Chondrocyte (in vitro differentiated cells): ENCODE results near the gene GADL1. TPM values are rescaled to one million over a fixed set of nuclear protein-coding genes. Genes with fewer than 3 reads are reported as not detected.

ENCODE experiments used
- DNase-seq: peaks from one replicate; pipeline ENCODE4 v3.0.0; 2021; ENCODE audit warnings: mixed read lengths, low spot score
- H3K27ac Mint-ChIP-seq: one replicate; pipeline ENCODE4 v1.8.0; 2021; ENCODE audit warnings: mild to moderate bottlenecking, moderate library complexity, mixed read lengths; ENCODE audit not compliant: unreplicated experiment
- H3K27me3 Mint-ChIP-seq: 2 replicates; pipeline ENCODE4 v1.8.0; 2021; ENCODE audit warnings: low read depth, mixed read lengths
- H3K36me3 Mint-ChIP-seq: 2 replicates; pipeline ENCODE4 v1.8.0; 2021; ENCODE audit warnings: low read depth, mixed read lengths
- H3K4me1 Mint-ChIP-seq: 2 replicates; pipeline ENCODE4 v1.8.0; 2021; ENCODE audit warnings: low read depth, mild to moderate bottlenecking, mixed read lengths
- H3K4me3 Mint-ChIP-seq: one replicate; pipeline ENCODE4 v1.8.0; 2021; ENCODE audit warnings: mild to moderate bottlenecking, moderate library complexity, mixed read lengths; ENCODE audit not compliant: unreplicated experiment
- H3K9me3 Mint-ChIP-seq: 2 replicates; pipeline ENCODE4 v1.8.0; 2021; ENCODE audit warnings: low read depth, mixed read lengths
- total RNA-seq: library from RNA; stranded (reverse); gene quantifications from 3 replicates; pipeline ENCODE4 v1.2.1, GENCODE V29; 2021
- TF ChIP-seq, protein P1 (sequence below): fragments of 200-600 bp; sonication (generic); IDR thresholded peaks from 2 replicates; pipeline ENCODE4 v1.5.0; 2021; ENCODE audit warnings: antibody characterized with exemption, mild to moderate bottlenecking, moderate library complexity

Gene GADL1
- total RNA-seq, 1 donor from 2014 or later: not detected

DNA sequence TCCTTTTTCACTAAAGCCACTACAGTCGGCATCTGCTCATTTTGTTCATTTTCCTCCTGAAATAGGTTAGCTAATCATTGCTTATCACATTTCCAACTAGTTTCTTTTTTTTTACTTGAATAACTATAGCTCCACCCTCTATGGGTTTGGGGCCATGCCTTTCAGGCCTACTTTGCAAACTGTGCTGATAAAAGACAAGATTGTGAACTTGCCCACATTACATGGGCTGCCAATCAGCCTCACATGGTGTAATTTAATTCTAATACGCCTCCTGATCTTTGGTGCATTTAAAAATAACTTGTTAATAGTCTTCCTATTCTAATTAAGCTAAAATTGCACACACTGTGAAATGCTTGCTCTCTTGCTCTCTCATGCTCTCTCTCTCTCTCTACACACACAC is 197.6 kb downstream of the GADL1 start:
- TF ChIP-seq, protein P1, sequence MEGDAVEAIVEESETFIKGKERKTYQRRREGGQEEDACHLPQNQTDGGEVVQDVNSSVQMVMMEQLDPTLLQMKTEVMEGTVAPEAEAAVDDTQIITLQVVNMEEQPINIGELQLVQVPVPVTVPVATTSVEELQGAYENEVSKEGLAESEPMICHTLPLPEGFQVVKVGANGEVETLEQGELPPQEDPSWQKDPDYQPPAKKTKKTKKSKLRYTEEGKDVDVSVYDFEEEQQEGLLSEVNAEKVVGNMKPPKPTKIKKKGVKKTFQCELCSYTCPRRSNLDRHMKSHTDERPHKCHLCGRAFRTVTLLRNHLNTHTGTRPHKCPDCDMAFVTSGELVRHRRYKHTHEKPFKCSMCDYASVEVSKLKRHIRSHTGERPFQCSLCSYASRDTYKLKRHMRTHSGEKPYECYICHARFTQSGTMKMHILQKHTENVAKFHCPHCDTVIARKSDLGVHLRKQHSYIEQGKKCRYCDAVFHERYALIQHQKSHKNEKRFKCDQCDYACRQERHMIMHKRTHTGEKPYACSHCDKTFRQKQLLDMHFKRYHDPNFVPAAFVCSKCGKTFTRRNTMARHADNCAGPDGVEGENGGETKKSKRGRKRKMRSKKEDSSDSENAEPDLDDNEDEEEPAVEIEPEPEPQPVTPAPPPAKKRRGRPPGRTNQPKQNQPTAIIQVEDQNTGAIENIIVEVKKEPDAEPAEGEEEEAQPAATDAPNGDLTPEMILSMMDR: no peak
- Mint-ChIP-seq H3K27me3 (no peaks in the 10 kb centered on the region), H3K4me1 (peaks cover 8% of the 10 kb centered on the region), H3K9me3 (no peaks in the 10 kb centered on the region), H3K36me3 (peaks cover 8% of the 10 kb centered on the region), H3K4me3 (no peak overlapping the region), H3K27ac (no peak overlapping the region)
- no peak for DNase-seq

DNA sequence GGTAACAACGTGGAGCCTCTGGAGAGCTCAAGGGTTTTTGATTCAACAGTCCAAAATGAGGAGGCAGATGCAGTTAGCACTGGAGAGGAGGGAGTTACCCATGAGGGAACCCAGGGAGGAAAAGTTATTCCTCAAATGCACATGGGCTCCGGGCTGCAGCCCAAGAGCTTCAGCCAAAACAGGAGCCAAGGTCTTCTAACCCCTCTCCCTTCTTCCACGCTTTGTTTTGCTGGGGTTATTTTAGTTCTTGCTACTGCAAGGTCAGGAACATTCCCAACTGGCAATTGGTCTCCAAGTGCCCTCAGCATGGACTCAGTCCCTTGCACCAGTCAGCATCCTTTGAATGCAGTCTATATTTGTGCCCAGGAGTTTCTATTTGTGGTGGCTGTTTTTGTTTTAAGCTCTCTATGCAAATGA is 198.1 kb downstream of the GADL1 start:
- Mint-ChIP-seq H3K4me3 (no peak overlapping the region), H3K9me3 (no peaks in the 10 kb centered on the region), H3K36me3 (peaks cover 8% of the 10 kb centered on the region), H3K27ac (no peak overlapping the region), H3K4me1 (peaks cover 8% of the 10 kb centered on the region), H3K27me3 (no peaks in the 10 kb centered on the region)
- TF ChIP-seq, protein P1: no peak
- DNase-seq: no peak

DNA sequence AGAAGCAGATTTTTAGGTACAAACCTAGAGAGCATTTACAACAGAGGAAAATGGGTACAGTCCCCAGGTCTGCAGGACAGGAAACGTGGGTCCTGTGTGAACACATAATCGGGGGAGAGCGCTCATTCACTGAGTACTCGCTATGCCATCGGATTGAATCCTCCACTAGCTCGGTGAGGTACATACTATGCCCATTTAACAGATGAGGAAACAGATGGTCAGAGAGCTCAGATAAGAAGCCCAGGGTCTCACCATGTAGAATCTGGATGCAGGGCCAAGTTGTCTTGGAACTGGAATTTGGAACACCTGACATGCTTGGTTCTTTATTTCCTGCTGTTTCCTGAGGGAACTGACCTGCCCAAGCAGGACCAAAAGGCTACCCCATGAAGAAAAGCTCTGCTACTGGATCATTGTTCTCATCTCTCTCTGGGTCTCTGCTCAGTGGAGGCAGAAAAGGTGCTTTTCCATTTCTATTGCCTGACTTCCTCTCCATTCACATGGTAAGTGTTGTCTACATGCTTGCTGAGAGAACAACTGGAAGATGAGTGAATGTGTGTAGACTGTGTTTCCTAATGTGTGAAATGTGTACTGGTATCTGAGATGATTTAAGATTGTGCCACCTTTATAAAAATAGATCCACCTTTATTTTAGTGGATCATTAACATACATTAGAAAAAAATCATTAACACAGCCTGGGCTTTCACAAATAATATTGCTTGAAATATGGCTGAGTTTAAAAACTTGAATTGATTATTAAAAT is 199.0 kb downstream of the GADL1 start:
- Mint-ChIP-seq H3K27me3 (no peaks in the 10 kb centered on the region), H3K36me3 (peaks cover 8% of the 10 kb centered on the region), H3K27ac (no peak overlapping the region), H3K4me3 (no peak overlapping the region), H3K4me1 (peaks cover 9% of the 10 kb centered on the region), H3K9me3 (no peaks in the 10 kb centered on the region)
- DNase-seq: no peak
- TF ChIP-seq, protein P1: no peak

DNA sequence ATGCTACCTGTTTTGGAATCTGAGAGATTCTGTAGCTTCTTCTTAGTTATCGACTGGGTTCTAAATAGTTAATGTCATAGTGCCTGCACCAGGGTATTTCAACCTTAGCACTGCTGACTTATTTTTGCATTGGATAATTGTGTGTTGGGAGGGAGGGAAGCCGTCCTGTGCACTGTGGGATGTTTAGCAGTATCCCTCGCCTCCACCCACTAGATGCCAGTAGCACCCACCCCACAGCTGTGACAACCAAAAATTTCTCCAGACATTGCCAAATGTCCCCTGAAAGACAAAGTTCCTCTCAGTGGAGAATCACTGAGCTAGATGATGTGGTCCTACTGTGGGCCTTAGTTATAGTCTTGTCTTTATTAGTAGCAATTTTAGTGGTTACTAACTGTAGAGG is 199.8 kb downstream of the GADL1 start:
- no peak overlapping the region for H3K4me3 Mint-ChIP-seq
- no peaks in the 10 kb centered on the region for H3K27me3 Mint-ChIP-seq

DNA sequence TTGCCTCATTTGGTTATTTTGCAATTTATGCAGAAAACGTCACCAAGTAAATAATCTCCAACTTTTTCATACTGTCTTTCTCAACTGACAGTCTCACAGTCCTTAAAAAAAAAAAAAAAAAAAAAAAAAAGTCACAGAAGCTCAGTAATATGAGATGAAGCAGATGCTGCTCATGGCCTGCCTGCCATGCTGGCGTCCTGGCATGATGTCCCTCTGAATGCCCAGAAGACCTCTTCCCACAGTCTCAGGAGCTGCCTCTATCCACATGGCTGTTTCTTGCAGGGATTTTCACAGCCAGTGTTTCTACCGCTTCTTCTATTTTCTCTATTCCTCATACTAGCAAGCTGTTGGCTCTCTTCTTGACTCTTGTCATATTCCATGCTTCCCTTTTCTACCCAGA is 200.3 kb downstream of the GADL1 start:
- Mint-ChIP-seq H3K4me1 (peaks cover 21% of the 10 kb centered on the region), H3K9me3 (no peaks in the 10 kb centered on the region), H3K4me3 (no peak overlapping the region), H3K27ac (no peak overlapping the region), H3K27me3 (no peaks in the 10 kb centered on the region), H3K36me3 (peaks cover 8% of the 10 kb centered on the region)
- DNase-seq: no peak
- TF ChIP-seq, protein P1: no peak

More for the DNA sequence above, 199.8 kb downstream of the GADL1 start:
- Mint-ChIP-seq H3K27ac (no peak overlapping the region), H3K4me1 (peaks cover 16% of the 10 kb centered on the region), H3K9me3 (no peaks in the 10 kb centered on the region), H3K36me3 (peaks cover 8% of the 10 kb centered on the region)
- TF ChIP-seq, protein P1: no peak
- no peak for DNase-seq
